Activated naive CD4-positive, alpha-beta T cell treated with anti-CD3 and anti-CD28 coated beads, Interleukin-2, amount 50 U/mL, for 16 hours (primary cell): Measurements from ENCODE around the gene ZNRD2.

ENCODE experiments used
- DNase-seq: peaks from one replicate; pipeline ENCODE4 v3.0.0-alpha.2; 2020

Gene ZNRD2

DNA sequence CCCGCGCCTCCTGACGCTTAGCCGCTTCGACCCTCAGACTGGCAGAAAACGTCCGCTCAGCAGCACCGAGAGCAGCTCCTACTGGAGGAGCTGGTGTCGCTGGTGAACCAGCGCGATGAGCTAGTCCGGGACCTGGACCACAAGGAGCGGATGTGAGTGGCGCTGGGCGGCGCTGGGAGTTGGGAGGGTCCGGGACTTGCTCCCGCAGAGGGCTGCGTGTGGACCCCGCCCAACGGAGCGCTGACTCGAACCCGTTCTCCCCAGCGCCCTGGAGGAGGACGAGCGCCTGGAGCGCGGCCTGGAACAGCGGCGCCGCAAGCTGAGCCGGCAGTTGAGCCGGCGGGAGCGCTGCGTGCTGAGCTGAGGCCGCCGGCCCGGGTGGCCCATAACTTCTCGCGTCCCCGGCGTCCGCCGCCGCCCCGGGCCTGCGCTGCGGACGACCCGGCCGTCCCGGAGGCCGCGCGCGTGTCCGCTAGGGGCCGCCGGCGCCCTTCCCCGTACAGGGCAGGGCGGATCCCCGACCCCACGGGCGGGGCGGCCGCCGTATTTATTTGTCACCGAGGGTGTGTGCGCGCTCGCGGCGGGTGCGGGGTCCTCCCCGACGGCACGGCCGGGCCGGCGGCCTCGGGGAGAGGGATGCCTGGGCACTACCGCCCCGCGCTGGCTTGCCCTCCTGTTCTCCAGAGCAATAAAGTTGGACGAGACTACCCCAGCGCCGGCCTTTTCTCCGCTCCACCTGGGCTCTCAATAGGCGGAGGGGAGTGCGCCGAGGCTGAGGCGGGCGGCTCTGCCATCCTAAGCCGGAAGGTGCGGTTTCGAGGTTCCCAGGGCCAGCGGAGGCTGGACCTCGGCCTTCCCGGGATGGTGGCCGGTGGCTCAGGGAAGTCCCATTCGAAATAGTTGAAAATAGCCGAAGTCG is 21.9 kb downstream of the ZNRD2 start:
- DNase-seq = no peak

DNA sequence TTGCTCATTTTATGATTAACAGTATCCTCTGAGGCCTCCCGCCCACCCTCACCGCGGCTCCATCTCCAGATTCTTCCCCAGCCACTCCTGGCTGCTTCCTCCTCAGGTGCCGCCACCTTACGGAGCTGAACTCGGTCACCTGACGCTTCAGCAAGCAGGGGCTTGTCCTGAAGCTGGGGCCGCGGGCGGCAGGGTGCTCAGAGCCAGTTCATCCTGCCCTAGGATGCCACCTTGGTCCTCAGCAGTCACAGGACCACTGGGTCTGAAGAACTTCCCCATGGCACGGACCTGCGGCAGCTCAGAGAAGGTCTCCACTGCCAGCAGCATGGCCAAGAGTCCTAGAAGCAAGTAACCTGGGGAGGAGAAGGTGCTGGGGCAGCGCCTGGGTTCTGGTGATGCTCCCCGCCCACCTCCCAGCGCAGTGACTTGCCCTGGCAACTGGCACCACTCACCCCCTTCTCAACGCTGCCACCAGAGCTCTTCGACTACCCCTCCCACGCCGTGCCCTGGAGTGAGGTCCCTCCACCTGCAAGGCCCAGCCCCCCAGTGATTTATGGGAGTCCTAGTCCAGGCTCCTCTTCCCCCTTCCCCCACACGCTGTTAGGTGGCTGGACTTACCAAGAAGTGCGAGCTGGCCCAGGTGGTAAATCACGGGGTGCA is 22.7 kb downstream of the ZNRD2 start:
- no peak for DNase-seq

DNA sequence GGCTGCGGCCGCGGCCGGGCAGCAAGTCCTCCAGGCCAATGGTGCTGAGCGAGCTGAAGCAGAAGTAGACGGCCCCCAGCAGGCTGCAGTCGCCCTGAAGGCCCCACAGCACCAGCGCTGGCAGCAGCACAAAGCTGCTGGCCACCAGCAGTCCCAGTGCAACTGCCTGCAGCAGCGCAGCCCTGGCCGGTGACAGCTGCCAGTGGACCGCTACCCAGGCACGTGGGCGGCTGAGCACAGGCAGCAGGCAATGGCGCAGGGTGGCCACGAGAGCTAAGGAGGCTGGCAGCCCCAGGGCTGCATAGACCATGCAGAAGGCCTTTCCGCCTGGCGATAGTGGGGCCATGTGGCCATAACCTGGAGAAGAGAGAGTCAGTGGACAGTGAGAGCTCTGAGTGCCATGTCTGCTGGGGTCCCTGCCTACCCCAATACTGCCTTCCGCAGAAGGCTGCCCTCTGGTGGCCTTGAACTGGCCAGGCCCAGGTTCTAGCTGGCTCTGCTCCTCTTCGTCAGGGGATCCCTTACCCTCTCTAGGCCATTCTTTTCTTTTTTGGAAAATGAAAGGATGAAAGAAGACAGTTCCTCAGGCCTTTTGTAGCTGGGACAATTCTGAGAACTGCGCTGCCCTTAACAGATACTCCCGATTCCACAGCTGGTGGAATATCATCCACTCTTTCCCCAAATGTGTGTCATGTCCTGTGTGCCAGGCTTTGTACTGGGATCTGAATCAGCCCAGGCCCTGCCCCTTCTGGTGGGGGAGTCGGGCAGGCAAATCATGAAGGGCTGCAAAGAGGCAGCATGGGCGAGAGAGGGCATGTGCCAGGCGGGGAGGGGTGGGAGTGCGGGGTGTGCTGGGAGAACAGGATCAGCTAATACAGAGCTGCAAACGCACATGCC is 23.5 kb downstream of the ZNRD2 start:
- peak; percentile 58 for DNase-seq

DNA sequence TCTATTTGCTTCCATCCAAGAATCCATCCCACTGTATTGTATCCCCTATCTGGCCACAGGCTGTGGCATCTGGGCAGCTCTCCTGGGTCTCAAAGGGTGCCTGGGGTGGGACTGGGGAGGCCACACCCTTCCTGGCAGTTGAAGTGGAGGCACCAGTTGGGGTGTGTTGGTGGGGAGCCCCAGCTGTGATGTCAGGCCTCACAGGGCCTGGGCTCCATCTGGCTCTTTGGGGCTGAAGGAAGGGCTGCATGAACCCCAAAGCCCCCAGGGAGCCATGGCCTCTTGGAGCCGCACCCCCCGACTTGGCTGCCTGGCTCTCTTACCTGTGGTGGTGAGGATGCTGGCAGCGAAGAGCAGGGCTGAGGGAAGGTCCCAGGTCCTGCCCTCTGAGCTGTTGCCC is 24.9 kb downstream of the ZNRD2 start:
- no peak for DNase-seq

DNA sequence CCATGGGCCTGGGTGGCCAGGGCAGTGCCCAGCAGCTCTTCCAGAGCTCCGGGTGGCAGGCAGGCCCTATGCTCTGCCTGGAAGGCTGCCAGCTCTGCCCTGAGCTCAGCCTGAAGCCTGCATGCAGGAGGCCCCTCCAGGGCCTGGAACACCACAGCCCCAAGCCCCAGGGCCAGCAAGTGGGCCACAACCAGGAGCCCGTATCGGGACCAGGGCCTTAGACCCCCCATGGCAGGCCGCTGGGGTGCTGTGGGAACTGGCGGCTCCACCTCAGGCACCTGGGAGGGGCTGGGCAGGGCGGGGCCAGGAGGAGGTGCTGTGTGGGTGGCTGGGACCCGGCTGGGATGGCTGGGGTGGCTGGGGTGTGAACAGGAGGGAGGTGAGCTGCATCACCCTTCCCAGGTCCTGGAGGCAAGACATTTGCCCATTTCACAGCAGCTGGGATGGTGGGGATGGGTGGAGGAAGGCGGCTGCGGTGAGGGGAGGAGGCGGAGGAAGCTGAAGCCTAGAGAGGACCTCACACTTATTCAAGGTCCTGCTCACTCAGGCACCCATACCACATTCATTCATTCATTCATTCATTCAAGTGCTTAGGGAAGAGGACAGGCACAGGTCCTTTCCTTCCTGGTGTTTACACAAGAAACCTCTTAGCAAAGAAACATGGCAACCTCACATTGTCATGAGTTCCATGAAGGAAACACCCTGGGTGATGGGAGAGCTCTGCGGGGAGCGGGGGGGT is 25.4 kb downstream of the ZNRD2 start, which contains the start of gene KCNK7:
TSS of gene KCNK7 (minus strand) at position 258 of the 739 bp plus-strand sequence. CDS start at position 230, 28 bp downstream.
- DNase-seq = no peak

DNA sequence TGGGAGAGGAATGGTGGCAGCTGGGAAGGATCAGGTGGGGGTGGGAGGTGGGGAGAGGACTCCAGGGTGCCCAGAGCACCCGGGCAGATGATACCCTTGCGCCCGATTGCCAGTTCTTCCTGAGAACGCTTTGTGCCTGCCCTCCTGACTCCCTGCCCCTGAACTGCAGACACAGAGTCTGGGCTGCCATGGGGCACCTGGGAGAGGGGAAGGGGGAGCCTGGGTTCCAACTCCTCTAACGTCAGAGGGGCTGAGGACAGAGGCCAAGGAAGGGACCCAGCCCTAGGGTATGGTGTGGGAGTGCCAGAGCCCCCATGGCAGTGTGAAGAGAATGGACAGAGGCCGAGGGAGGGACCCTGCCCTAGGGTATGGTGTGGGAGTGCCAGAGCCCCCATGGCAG is 26.2 kb downstream of the ZNRD2 start:
- DNase-seq = no peak

DNA sequence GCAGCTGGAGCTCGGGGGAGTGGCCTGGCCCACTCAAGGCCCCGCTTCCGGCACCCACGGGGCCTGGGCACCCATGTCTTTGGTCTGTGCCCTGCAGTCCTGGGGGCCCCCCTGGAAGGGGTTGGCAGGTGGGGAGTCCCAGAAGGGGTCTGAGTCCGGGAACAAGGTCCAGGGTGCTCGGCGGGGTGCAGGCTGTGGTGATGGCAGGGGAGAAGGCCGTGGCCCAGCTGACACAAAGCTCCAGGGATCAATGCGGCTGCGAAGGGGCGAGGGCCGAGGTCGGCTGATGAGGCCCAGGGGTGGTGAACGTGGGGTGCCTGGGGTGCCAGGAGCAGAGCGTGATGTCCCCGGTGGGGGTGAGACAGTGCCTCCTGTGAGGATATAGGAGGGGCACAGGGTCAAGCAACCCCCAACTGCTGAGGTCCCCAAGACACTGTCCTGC is 28.0 kb downstream of the ZNRD2 start:
- DNase-seq = no peak

DNA sequence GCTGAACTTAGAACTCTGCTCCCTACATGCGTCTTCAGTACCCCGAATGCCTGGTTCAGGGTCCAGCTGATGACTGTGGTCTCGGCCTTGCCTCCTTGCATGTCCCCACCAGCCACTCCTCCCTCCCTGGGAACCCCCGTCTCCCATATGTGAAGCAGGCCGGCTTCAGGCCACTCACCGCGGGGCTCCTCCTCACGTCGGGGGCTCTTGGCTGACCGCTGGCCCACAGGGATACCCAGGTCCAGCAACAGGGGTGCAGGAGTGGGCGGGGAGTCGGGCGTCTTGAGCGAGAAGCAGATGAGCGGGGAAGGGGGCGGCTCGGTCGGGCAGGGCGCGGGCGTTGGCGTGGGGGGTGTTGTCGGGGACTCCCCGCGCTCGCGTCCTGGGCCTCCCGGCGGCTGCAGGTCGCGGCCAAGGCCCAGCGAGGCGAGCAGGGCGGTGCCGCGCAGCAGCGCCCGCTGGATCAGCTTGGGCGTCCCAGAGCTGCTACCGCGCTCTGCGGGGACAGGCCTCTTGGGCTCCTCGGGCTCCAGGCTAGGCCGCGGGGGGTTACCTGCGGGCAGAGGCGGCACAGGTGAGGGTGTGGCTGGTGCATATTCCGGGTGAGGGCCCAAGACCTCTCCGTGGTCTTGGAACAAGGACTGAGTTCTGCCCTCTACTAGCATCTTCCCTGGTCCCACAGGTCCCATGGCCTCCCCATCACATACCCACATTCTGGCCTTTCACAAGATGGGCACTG is 29.1 kb downstream of the ZNRD2 start:
- DNase-seq = no peak

DNA sequence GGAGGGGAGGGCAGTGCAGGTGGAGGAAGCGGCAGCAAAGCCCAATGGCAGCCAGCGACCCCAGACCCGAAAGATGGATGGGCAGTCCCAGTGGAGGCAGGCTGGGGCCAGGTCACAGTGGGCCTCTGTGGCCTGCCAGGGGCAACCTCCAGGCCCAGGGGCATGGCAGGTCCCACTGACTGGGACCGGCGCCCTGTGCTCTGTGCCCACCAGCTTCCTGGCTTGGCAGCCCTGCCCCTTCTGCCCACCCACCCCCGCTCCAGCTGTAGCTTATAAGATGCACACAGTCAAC is 29.6 kb downstream of the ZNRD2 start:
- DNase-seq = no peak

DNA sequence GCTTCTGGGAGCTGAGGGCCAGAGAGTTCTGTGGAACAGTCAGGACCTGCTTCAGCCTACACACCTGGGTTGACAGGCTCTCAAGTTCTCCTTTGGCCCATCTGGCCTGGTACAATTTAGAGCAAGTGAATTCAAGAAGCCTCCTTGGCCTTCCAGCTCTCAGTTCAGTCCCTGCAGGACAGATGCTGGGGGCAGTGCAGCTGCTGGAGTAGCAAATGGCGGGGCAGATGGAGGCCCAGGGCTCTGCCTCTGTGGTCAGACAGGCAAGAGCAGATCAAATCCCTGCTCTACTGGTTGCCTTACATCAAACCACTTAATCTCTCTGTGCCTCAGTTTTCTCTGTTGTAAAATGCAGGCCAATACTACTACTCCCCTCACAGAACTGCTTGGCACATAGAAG is 34.0 kb downstream of the ZNRD2 start:
- DNase-seq = no peak

DNA sequence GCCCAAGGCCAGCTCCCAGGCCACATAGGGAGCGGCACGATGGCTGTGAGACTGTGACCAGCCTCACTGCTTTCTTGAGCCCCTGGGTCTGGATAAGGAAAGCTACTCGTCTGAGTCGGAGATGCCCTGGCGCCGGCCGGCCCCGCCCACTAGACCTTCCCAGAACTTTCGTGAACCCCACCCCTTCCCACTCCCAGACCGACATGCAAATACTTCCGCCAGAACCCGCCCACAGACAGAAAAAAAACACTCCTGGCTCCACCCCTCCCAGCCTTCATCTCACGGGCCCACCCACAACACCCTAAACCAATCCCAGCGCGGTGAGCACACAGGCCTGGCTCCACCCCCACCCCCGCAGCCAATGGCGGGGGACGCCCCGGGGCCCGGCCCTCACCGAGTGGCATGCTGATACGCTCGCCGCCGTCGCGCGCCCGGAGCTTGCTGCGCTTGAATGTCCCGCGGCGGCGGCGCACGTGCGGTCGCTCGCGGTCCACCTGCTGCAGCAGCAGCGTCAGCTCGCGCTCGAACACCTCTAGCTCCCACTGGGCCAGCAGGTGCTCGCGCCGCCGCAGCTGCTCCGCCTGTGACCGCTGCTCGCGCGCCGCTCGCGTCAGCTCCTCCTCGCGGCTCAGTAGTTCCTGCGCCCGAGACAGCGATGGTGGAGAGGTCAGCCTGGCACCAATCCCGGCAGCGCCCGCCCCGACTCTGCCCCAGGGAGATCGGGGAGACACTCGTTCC is 36.8 kb downstream of the ZNRD2 start:
- DNase-seq = no peak

DNA sequence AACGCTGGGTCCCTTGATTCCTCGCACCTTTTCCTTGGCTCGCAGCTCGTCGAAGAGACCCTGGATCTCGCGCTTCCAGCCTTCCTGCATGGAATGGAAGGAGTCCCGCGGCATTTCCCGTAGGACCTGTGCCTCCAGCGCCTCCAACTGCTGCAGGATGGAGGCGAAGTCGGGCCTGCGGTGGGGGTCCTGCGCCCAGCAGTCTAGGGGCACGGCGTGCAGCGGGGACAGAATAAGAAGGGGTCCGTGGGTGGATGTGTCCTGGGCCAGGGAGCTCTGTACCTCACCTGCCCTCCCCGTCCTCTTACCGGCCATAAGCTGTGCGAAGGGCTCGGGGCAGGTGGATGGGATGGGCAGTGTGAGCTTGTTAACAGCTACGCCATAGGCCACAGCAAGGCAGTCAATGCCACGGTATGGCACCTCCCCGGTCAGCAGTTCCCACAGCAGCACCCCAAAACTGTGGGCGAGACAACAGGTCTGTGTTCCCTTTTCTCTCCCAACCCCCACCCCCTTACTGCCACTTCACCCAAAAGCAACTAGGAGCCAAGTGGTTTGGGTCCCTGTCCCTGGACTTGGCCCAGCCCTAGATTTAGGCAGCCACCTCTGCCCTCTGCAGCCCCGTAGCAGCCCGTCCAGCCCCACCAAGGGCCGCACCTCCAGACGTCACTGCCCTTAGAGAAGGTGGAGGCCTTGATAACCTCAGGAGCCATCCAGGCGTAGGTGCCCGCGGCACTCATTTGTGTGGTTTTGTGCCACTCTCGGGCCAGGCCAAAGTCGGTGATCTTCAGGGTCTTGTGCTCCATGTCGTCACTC is 37.5 kb downstream of the ZNRD2 start:
- DNase-seq = no peak

DNA sequence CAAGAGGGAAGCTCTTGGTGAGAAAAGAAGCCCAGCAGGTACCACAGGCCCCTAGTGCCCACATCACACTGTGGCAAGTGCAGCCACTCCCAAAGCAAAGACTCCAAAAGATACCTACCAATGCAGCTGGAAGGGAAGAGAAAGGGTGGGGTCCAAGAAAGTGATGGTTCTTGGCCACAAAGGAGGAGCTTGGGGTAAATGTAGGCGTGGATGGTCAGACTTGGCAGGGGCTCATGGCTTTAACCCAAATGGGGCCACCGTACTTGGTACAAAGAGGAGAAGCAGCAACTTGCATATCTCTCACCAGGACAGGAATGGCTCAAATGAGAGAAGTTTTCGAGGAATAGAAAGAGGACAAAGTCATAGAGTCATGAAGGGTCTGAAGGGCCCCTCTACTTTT is 39.0 kb downstream of the ZNRD2 start:
- DNase-seq = no peak

DNA sequence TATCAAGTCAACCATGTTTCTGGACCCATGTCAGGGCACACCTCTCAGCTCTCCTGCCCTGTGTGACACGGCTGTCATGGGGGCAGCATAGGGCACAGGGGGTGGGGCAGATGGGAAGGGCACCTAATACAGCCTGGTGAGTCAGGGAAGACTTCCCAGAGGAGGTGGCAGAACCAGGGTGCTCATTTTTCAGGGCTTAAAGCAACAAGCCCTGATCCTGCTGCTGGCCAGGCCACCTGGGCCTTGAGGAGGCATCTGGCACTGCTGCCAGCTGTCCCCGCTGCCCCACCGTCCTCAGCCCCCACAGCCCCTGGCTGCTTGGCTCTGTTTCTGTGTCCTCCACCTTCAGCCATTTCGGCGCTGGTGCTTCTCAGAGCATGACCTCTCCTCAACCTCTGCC is 39.4 kb downstream of the ZNRD2 start:
- no peak for DNase-seq

DNA sequence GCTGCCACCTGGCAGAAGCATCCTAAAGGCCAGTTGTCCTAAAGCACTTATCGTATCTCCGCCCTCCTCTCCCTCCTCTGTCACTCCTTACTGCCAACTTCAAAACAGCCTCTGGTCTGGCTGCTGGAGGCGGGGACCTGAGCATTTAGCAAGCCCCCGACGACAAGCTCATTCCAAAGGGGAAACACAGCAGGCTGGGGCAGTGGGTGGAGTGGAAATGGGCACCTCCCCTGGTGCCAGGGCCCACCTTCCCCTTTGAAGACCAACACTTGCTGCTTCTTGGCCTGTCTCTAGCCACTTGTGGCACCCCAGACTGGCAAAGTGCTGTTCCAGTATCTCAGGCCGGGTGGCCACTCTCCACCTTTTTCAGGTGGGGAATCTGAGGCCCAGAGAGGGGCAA is 40.1 kb downstream of the ZNRD2 start:
- DNase-seq = no peak

DNA sequence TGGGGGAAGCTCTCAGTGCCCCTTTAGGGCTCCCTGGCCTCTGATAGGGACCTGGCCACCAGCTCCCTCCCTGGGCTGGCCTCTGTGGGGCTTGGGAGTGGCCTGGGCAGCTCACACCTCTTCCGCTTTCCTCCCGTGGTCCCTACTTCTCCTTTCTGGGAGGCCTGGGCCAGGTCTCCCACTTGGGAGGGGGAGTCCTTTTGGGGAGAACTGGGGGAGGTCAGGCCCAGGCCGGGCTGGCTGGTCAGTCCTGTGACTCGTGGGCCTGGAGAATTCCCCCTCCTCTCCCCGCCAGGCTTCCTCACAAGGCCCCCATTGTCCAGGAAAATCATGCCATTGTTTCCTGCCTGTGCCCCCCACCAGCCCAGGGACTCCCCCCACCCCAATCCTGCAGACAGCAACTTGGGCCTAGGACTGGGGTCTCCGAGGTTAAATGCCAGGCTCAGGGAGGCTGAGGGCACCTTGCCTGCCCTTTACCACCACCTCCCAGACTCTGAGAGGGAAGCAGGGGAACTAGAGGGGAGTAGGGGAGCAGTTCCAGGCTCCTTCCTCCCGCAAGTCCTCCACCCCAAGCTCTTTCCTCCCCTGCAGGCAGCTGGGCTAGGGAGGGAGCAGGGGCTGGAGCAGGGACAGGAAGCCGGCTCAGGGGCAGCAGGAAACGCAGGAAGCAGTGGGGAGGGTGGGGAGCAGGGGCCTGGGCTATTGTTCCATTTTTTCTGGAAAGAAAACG is 40.9 kb downstream of the ZNRD2 start:
- DNase-seq = no peak

DNA sequence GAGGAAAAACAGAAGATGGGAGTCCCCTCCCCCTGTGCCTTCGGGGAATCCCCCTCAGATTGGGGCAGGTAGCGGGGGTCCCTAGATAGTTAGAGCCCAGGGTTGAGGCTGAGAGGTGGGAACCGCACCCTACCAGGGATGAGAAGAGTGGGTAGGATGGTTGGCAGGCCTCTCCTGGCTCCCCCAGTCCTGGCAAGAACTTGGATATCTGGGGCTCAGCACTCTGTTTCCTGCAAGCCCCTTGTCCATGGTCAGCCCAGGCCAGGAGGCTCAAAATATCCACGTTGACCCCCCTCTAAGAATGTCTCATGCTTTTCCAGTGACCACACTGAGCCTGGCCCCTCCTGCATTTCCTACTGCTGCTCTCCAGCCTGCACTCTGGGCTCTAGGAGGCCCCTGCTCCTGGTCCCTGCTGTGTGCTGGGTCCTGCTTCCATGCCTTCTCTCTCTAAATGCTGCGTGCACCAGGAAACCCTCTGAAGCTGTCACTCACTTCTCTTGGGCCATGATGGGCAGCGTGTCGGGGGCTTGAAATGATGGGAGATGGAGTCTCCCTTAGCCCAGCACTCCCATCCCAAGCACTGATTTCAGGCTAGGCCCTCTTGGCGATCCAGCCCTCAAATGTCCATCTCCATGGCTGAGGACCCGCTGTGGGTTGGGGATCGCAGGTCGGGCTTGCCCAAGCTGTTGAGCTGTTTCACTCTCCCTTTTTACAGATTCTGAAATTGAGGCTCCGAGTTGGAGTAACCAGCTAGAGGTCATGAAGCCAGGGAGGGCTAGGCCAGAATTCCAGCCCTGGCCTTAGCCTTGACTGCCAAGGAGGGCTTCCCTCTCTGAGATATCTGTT is 41.7 kb downstream of the ZNRD2 start:
- DNase-seq = no peak

DNA sequence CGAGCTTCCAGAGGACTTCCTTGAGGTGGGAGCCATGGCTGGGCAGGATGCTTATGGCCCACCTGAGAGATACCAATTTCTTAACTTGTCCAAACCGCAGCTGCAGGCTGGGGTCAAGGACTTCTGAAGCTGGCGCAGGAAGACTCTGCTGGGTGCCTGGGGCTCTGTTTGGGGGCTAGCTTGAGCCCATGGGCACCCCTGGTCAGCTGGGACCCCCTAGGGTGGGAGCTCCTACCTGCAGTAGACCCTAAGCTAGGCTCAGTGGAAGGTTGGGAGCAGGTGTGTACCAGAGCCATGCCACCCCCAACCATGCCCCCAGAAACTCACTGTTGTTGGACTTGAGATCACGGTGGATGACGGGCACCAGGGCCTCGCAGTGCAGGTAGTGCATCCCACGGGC is 42.4 kb downstream of the ZNRD2 start:
- no peak for DNase-seq
